ENCODE measurements around the gene OSBPL9. TPM values are rescaled to one million over a fixed set of nuclear protein-coding genes. Genes with fewer than 3 reads are reported as not detected.
A peak's percentile ranks its signal among the peaks of the same experiment; 100 is the strongest.

Gene OSBPL9
- total RNA-seq, 3 donors from 2014 or later = 44.2 to 51.5 (median 50.7) TPM

DNA sequence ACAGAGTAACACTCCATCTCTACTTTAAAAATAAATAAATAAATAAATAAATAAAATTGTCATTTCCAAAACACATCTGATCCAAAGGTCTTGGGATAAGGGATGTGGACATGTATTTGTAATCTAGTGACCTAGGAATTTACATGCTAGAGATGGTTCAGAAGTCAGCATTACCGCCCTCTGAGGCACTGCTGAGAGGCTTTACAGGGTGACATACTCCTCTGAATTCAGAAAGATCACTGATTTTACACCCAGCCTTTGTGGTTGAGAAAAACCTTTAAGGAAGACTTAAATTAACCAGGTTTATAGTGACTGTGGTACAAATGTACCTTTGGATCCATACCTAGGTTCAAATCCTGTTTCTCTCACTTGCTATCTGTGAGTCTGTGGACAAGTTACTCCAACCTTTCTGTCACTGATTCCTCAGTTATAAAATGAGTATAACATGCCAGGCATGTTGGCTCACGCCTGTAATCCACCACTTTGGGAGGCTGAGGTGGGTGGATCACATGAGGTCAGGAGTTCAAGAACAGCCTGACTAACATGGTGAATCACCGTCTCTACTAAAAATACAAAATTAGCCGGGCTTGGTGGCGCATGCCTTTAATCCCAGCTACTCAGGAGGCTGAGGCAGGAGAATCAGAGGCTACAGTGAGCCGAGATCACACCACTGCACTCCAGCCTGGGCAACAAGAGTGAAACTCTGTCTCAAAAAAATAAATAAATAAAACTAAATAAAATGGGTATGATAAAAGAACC, 20.1 kb downstream of the OSBPL9 start:
- intact Hi-C loops (cut with DNase I, micrococcal nuclease) = no loop called here
- TF ChIP-seq, protein P1, sequence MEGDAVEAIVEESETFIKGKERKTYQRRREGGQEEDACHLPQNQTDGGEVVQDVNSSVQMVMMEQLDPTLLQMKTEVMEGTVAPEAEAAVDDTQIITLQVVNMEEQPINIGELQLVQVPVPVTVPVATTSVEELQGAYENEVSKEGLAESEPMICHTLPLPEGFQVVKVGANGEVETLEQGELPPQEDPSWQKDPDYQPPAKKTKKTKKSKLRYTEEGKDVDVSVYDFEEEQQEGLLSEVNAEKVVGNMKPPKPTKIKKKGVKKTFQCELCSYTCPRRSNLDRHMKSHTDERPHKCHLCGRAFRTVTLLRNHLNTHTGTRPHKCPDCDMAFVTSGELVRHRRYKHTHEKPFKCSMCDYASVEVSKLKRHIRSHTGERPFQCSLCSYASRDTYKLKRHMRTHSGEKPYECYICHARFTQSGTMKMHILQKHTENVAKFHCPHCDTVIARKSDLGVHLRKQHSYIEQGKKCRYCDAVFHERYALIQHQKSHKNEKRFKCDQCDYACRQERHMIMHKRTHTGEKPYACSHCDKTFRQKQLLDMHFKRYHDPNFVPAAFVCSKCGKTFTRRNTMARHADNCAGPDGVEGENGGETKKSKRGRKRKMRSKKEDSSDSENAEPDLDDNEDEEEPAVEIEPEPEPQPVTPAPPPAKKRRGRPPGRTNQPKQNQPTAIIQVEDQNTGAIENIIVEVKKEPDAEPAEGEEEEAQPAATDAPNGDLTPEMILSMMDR (IDR thresholded peaks at IDR 0.05) = no peak
- DNase-seq (no peak), ATAC-seq (peak; percentile 85)
- Histone ChIP-seq H3K4me3 (no peak overlapping the region), H3K4me1 (ENCODE audit: low read depth) (no peaks in the 10 kb centered on the region), H3K36me3 (ENCODE audit: low read depth) (no peaks in the 10 kb centered on the region), H3K9me3 (no peaks in the 10 kb centered on the region)

DNA sequence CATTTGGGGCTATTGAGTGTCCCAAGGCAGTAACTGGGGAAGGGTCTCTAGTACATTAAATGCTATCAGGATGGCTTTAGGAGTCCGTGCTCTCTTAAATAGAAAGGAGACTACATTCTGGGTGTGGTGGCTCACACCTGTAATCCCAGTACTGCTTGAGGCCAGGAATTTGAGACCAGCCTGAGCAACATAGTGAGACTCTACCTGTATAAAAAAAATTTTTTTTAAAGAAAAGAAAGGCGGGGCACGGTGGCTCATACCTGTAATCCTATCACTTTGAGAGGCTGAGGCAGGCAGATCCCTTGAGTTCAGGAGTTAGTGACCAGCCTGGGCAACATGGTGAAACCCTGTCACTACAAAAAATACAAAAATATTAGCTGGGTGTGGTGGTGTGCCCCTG, 21.5 kb downstream of the OSBPL9 start:
- H3K36me3 ChIP-seq (ENCODE audit: low read depth) = no peaks in the 10 kb centered on the region

DNA sequence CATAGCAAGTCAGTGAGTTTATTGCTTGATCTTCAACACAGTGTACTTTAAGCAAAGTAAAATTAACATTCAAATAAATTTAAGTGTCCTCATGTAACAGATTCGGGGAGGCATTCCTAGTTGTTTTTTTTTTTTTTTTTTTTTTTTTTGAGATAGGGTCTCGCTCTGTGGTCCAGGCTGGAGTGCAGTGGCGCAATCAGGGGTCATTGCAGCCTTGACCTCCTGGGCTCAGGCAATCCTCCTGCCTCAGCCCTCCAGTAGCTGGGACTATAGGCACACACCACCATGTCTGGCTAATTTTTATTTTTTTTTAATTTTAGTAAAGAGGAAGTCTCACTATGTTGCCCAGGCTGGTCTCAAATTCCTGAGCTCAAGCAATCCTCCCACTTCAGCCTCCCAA, 22.8 kb downstream of the OSBPL9 start:
- H3K9me3 ChIP-seq = no peaks in the 10 kb centered on the region
- intact Hi-C loops (cut with DNase I, micrococcal nuclease) = no loop called here

More for the DNA sequence above, 21.5 kb downstream of the OSBPL9 start:
- no peak overlapping the region for H3K4me3 ChIP-seq
- H3K9me3 ChIP-seq = no peaks in the 10 kb centered on the region
- H3K4me1 ChIP-seq (ENCODE audit: low read depth) = no peaks in the 10 kb centered on the region
- no peak for ATAC-seq
- TF ChIP-seq, protein P1 (IDR thresholded peaks at IDR 0.05) = no peak
- intact Hi-C loops (cut with DNase I, micrococcal nuclease) = no loop called here
- DNase-seq = no peak

DNA sequence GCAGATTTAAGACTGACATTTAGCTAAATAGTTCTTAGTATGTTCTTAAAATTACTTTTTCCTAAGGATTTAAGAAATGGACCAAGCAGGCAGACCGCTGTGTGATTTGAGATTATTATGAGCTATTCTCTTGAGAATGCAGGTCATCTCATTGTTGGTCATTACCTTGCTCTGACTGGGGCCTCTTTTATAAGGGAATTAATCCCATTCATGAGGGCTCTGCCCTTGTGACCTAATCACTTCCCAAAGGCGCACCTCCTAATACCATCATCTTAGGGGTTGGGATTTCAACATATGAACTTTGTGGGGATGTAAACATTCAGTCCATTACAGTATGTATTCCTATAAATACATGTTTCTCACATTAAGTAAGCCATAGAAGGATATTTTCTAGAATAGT, 24.2 kb downstream of the OSBPL9 start:
- H3K4me1 ChIP-seq (ENCODE audit: low read depth) = peaks cover 4% of the 10 kb centered on the region
- no peaks in the 10 kb centered on the region for H3K36me3 ChIP-seq (ENCODE audit: low read depth)
- TF ChIP-seq, protein P1 (IDR thresholded peaks at IDR 0.05) = no peak
- H3K4me3 ChIP-seq = no peak overlapping the region
- no peak for DNase-seq
- ATAC-seq = no peak
- intact Hi-C loops (cut with DNase I, micrococcal nuclease) = no loop called here
- no peaks in the 10 kb centered on the region for H3K9me3 ChIP-seq

More for the DNA sequence above, 22.8 kb downstream of the OSBPL9 start:
- H3K4me3 ChIP-seq = no peak overlapping the region
- ATAC-seq (no peak), DNase-seq (no peak)
- TF ChIP-seq, protein P1 (IDR thresholded peaks at IDR 0.05) = no peak
- no peaks in the 10 kb centered on the region for H3K4me1 ChIP-seq (ENCODE audit: low read depth)
- H3K36me3 ChIP-seq (ENCODE audit: low read depth) = no peaks in the 10 kb centered on the region

DNA sequence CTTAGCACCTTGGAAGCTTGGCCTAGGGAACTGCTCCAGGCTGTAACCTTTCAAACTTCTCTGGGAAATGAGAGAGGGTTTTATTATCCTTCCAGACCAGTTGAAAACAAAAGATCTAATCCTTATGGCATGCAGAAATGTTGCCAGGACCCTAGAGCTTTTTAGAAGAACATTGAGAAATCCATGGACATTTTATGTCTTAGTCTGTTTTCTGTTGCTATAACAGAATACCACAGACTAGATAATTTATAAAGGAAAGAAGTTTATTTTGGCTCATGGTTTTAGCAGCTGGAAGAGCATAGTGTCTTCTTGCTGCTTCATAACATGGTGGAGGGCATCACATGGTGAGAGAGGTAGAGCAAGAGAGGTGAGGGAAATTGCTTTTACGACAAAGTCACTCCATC, 25.8 kb downstream of the OSBPL9 start:
- DNase-seq (no peak), ATAC-seq (peak; percentile 25)
- no peaks in the 10 kb centered on the region for H3K9me3 ChIP-seq
- H3K36me3 ChIP-seq (ENCODE audit: low read depth) = no peaks in the 10 kb centered on the region
- no peak overlapping the region for H3K4me3 ChIP-seq
- peaks cover 4% of the 10 kb centered on the region for H3K4me1 ChIP-seq (ENCODE audit: low read depth)
- intact Hi-C loops (cut with DNase I, micrococcal nuclease) = no loop called here
- TF ChIP-seq, protein P1 (IDR thresholded peaks at IDR 0.05) = no peak
